Measurements from ENCODE around the gene ACTMAP. TPM values are rescaled to one million over a fixed set of nuclear protein-coding genes. Genes with fewer than 3 reads are reported as not detected.
A peak's percentile ranks its signal among the peaks of the same experiment; 100 is the strongest.

The ACTMAP gene
- total and polyA plus RNA-seq, 4 donors, result 5.3 to 27.7 (median 15.3) TPM

DNA sequence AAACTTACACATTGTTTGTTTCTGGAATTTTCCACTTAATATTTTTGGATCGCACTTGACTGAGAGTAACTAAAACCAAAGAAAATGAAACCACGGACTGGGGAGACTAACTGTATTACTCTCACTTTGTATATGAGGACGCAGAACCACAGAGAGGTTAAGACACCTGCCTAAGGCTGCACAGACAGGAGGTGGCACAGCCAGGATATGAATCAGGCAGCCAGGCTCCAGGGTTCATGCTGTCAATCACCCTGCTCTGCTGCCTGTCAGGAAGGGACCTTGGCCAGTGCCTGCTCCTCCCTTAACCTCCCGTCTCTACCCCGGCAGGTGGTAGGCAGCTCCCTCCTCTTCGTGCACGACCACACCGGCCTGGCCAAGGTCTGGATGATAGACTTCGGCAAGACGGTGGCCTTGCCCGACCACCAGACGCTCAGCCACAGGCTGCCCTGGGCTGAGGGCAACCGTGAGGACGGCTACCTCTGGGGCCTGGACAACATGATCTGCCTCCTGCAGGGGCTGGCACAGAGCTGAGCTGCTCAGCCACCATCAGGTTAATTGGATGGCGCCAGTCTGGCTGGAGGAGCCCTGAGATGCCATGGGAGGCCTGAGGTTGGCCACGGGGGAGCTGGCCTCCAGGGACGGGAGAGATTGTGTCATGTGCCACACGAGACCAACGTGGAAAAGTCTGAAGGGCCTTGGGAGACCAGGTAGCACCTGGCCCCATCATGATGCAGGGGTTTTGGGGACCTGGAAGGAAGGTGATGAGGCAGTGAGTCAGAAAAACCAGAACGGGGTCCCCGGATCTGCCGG is 11.0 kb downstream of the ACTMAP start:
- peaks cover 20 to 53% (median 33%) of the 10 kb centered on the region in 4 donors for H3K36me3 ChIP-seq (ENCODE audit: control insufficient read depth in 4 of 4, insufficient read depth in 4 of 4, low read length in 4 of 4)
- no peaks in the 10 kb centered on the region for H3K9me3 ChIP-seq (ENCODE audit: control insufficient read depth in 4 of 4, insufficient read depth in 3 of 4, low read length in 3 of 4)
- TF ChIP-seq, protein P1, sequence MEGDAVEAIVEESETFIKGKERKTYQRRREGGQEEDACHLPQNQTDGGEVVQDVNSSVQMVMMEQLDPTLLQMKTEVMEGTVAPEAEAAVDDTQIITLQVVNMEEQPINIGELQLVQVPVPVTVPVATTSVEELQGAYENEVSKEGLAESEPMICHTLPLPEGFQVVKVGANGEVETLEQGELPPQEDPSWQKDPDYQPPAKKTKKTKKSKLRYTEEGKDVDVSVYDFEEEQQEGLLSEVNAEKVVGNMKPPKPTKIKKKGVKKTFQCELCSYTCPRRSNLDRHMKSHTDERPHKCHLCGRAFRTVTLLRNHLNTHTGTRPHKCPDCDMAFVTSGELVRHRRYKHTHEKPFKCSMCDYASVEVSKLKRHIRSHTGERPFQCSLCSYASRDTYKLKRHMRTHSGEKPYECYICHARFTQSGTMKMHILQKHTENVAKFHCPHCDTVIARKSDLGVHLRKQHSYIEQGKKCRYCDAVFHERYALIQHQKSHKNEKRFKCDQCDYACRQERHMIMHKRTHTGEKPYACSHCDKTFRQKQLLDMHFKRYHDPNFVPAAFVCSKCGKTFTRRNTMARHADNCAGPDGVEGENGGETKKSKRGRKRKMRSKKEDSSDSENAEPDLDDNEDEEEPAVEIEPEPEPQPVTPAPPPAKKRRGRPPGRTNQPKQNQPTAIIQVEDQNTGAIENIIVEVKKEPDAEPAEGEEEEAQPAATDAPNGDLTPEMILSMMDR (IDR thresholded peaks at IDR 0.05; ENCODE audit: control extremely low read depth, extremely low read depth), result no peak
- 86 to 89% methylated on average over 22 of the region's 22 CpGs for WGBS, 2 donors
- peak overlapping the region in 1 of 2 donors; percentile 52 for H3K27ac ChIP-seq (ENCODE audit: low read depth in 1 of 2, low read length in 1 of 2)
- ATAC-seq (ENCODE audit: insufficient read depth, low FRiP score), result no peak
- no peaks in the 10 kb centered on the region for H3K27me3 ChIP-seq (ENCODE audit: control insufficient read depth in 3 of 3, insufficient read depth in 3 of 3, low read length in 2 of 3)
- no peak for DNase-seq
- H3K9ac ChIP-seq (ENCODE audit: insufficient read depth in 1 of 2, low read length in 2 of 2), result no peak overlapping the region
- peaks cover 0 to 2% (median 0%) of the 10 kb centered on the region in 5 donors for H3K4me1 ChIP-seq (ENCODE audit: control insufficient read depth in 5 of 5, insufficient read depth in 5 of 5, low read length in 5 of 5)
- H3K4me3 ChIP-seq, result no peak overlapping the region

DNA sequence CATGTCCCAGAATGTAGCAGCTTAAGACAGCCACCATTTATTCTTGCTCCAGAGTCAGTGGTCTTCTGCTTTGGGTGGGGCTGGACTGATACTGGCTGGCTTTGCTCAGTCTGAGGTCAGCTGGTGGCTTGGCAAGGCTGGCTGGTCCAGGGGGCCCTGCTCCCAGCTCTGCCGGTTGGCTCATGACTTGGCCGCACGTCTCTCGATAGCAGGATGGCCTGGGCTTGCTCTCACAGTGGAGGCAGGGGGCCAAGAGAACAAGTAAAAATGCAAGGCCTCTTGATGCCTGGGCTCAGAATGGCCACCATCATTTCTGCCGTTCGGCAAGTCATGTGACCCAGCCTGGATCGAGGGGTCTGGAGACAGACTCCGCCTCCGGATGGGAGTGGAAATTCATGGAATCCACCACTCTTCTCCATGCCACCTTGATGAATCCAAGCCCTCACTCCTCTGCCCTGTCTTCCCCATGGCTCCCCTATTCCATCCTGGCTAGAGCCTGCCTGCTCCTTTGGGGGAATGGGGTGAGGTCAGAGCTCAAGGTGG is 13.1 kb downstream of the ACTMAP start:
- ATAC-seq (ENCODE audit: insufficient read depth, low FRiP score) (no peak), DNase-seq (no peak)
- H3K4me1 ChIP-seq (ENCODE audit: control insufficient read depth in 5 of 5, insufficient read depth in 5 of 5, low read length in 5 of 5), result peaks cover 0 to 2% (median 0%) of the 10 kb centered on the region in 5 donors
- no peaks in the 10 kb centered on the region for H3K27me3 ChIP-seq (ENCODE audit: control insufficient read depth in 3 of 3, insufficient read depth in 3 of 3, low read length in 2 of 3)
- WGBS, 2 donors, result 90% methylated on average over 9 of the region's 9 CpGs
- no peak overlapping the region for H3K4me3 ChIP-seq
- H3K9me3 ChIP-seq (ENCODE audit: control insufficient read depth in 4 of 4, insufficient read depth in 3 of 4, low read length in 3 of 4), result no peaks in the 10 kb centered on the region
- TF ChIP-seq, protein P1 (IDR thresholded peaks at IDR 0.05; ENCODE audit: control extremely low read depth, extremely low read depth), result no peak
- H3K36me3 ChIP-seq (ENCODE audit: control insufficient read depth in 4 of 4, insufficient read depth in 4 of 4, low read length in 4 of 4), result peaks cover 34 to 67% (median 40%) of the 10 kb centered on the region in 4 donors
- peak overlapping the region in 1 of 2 donors; percentile 0 for H3K27ac ChIP-seq (ENCODE audit: low read depth in 1 of 2, low read length in 1 of 2)
- no peak overlapping the region for H3K9ac ChIP-seq (ENCODE audit: insufficient read depth in 1 of 2, low read length in 2 of 2)

DNA sequence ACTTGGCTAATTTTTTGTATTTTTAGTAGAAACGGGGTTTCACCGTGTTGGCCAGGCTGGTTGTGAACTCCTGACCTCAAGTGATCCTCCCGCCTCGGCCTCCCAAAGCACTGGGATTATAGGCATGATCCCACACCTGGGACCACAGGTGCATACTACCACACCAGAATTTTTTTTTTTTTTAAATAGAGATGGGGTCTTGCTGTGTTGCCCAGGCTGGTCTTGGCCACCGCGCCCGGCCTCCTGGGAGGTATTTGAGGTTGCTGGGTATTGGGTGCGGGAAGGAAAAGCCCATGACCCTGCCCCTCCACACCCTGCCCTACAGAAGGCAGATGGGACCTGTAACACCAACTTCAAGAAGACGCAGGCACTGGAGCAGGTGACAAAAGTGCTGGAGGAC is 13.6 kb downstream of the ACTMAP start:
- H3K27me3 ChIP-seq (ENCODE audit: control insufficient read depth in 3 of 3, insufficient read depth in 3 of 3, low read length in 2 of 3), result no peaks in the 10 kb centered on the region
- DNase-seq, result no peak
- no peaks in the 10 kb centered on the region for H3K9me3 ChIP-seq (ENCODE audit: control insufficient read depth in 4 of 4, insufficient read depth in 3 of 4, low read length in 3 of 4)
- WGBS, 2 donors, result 83 to 99% methylated on average over 7 to 9 of the region's 9 CpGs
- H3K9ac ChIP-seq (ENCODE audit: insufficient read depth in 1 of 2, low read length in 2 of 2), result no peak overlapping the region
- peaks cover 36 to 70% (median 40%) of the 10 kb centered on the region in 4 donors for H3K36me3 ChIP-seq (ENCODE audit: control insufficient read depth in 4 of 4, insufficient read depth in 4 of 4, low read length in 4 of 4)
- no peak overlapping the region for H3K4me3 ChIP-seq
- H3K4me1 ChIP-seq (ENCODE audit: control insufficient read depth in 5 of 5, insufficient read depth in 5 of 5, low read length in 5 of 5), result peaks cover 0 to 2% (median 0%) of the 10 kb centered on the region in 5 donors
- peak overlapping the region in 1 of 2 donors; percentile 0 for H3K27ac ChIP-seq (ENCODE audit: low read depth in 1 of 2, low read length in 1 of 2)
- no peak for ATAC-seq (ENCODE audit: insufficient read depth, low FRiP score)
- TF ChIP-seq, protein P1 (IDR thresholded peaks at IDR 0.05; ENCODE audit: control extremely low read depth, extremely low read depth), result no peak
